Keratinocyte (primary cell): ENCODE data around the gene BCL11B. TPM values are rescaled to one million over a fixed set of nuclear protein-coding genes. Genes with fewer than 3 reads are reported as not detected.

ENCODE experiments used
- DNase-seq: peaks from one replicate; pipeline ENCODE4 v3.0.0-alpha.2; 2011; ENCODE audit warnings: low read depth, missing footprints, low spot score
- FAIRE-seq: peaks from 2 replicates; lab custom pipeline; 2011; peaks lifted over from hg19 to GRCh38; lab: Jason Lieb, UNC
- H2AFZ ChIP-seq: 2 replicates; pipeline ENCODE4 v1.6.0; 2012; ENCODE audit warnings: low read length, control low read depth, inconsistent platforms; ENCODE audit not compliant: control insufficient read depth
- H3K27ac ChIP-seq: 2 replicates; pipeline ENCODE4 v1.5.1; 2011; ENCODE audit warnings: low read length; ENCODE audit not compliant: control insufficient read depth, insufficient read depth
- H3K27me3 ChIP-seq: 3 replicates; pipeline ENCODE4 v1.6.0; 2011; ENCODE audit warnings: low read length; ENCODE audit not compliant: control insufficient read depth, insufficient read depth; ENCODE audit errors: extremely low read depth
- H3K36me3 ChIP-seq, 2 experiments: 2 replicates in 1 of 2; 3 replicates in 1 of 2; pipeline ENCODE4 v1.5.1; 2011; ENCODE audit warnings: low read length in 2 of 2, mild to moderate bottlenecking in 1 of 2; ENCODE audit not compliant: control insufficient read depth in 2 of 2, insufficient read depth in 2 of 2; ENCODE audit errors: extremely low read depth in 1 of 2
- H3K4me1 ChIP-seq: 3 replicates; pipeline ENCODE4 v1.5.1; 2011; ENCODE audit warnings: low read length; ENCODE audit not compliant: control insufficient read depth, insufficient read depth; ENCODE audit errors: extremely low read depth
- H3K4me2 ChIP-seq: 3 replicates; pipeline ENCODE4 v1.6.0; 2011; ENCODE audit warnings: low read depth, low read length; ENCODE audit not compliant: control insufficient read depth, insufficient read depth; ENCODE audit errors: extremely low read depth
- H3K4me3 ChIP-seq, 3 experiments: fragments of 200-600 bp in 1 of 3; sonication (generic) in 1 of 3; 2 replicates in 2 of 3; 3 replicates in 1 of 3; pipeline ENCODE4 v1.5.1; 2011 to 2016; ENCODE audit warnings: low read length in 3 of 3, mild to moderate bottlenecking in 3 of 3, control low read depth in 2 of 3, inconsistent platforms in 1 of 3, low read depth in 1 of 3, mixed read lengths in 1 of 3, mixed run types in 1 of 3, moderate library complexity in 1 of 3; ENCODE audit not compliant: control insufficient read depth in 2 of 3, insufficient read depth in 2 of 3; ENCODE audit errors: extremely low read depth in 1 of 3
- H3K79me2 ChIP-seq: 2 replicates; pipeline ENCODE4 v1.6.0; 2012; ENCODE audit warnings: low read length; ENCODE audit not compliant: control insufficient read depth, insufficient read depth
- H3K9ac ChIP-seq: 3 replicates; pipeline ENCODE4 v1.6.0; 2011; ENCODE audit warnings: low read length; ENCODE audit not compliant: control insufficient read depth, insufficient read depth; ENCODE audit errors: extremely low read depth
- H3K9me1 ChIP-seq: 3 replicates; pipeline ENCODE4 v1.6.0; 2011; ENCODE audit warnings: low read length; ENCODE audit not compliant: control insufficient read depth, insufficient read depth; ENCODE audit errors: extremely low read depth
- H3K9me3 ChIP-seq: 2 replicates; pipeline ENCODE4 v1.5.1; 2012; ENCODE audit warnings: low read depth, low read length; ENCODE audit not compliant: control insufficient read depth
- H4K20me1 ChIP-seq: 3 replicates; pipeline ENCODE4 v1.6.0; 2011; ENCODE audit warnings: low read length; ENCODE audit not compliant: control insufficient read depth, insufficient read depth; ENCODE audit errors: extremely low read depth
- EZH2 ChIP-seq: IDR thresholded peaks from one replicate; pipeline ENCODE4 v1.6.1; 2012; ENCODE audit warnings: inconsistent platforms, mild to moderate bottlenecking, low read length, moderate library complexity
- dilution Hi-C: fragments of 300-500 bp; cut with MboI; formaldehyde crosslinking; loops from one replicate; pipeline ENCODE4 v1.7.0; 2020; ENCODE audit warnings: low sequenced_read_pairs; ENCODE audit not compliant: extremely low pct_ligation_motif_present
- polyA plus RNA-seq, 5 experiments: library from polyadenylated mRNA; depleted of rRNA in 3 of 5; stranded (reverse) in 3 of 5; stranded (forward) in 1 of 5; unstranded in 1 of 5; fragments of >200 nt; gene quantifications; 1 replicate in 1 of 5; 2 replicates in 3 of 5; 3 replicates in 1 of 5; pipeline versions ENCODE4 v1.2.1 to v1.2.3, GENCODE V29; 2011 to 2012; ENCODE audit warnings: missing spikeins in 2 of 5, low read depth in 1 of 5, low replicate concordance in 1 of 5
- TF ChIP-seq, protein P1 (sequence below), 3 experiments: IDR thresholded peaks in 1 of 3; conservative IDR thresholded peaks in 1 of 3; optimal IDR thresholded peaks in 1 of 3; 2 replicates in 2 of 3; 3 replicates in 1 of 3; pipeline versions ENCODE3 to v1.5.1; 2011; ENCODE audit warnings: low read length in 3 of 3, mild to moderate bottlenecking in 3 of 3, moderate library complexity in 2 of 3, control low read depth in 1 of 3, inconsistent platforms in 1 of 3; ENCODE audit not compliant: insufficient read depth in 2 of 3; ENCODE audit errors: extremely low read depth in 1 of 3

BCL11B gene
- polyA plus RNA-seq, 1 donor (not counting 4 experiments of a cell fraction or from before 2014, with no cell fraction given) = 5.2 TPM

DNA sequence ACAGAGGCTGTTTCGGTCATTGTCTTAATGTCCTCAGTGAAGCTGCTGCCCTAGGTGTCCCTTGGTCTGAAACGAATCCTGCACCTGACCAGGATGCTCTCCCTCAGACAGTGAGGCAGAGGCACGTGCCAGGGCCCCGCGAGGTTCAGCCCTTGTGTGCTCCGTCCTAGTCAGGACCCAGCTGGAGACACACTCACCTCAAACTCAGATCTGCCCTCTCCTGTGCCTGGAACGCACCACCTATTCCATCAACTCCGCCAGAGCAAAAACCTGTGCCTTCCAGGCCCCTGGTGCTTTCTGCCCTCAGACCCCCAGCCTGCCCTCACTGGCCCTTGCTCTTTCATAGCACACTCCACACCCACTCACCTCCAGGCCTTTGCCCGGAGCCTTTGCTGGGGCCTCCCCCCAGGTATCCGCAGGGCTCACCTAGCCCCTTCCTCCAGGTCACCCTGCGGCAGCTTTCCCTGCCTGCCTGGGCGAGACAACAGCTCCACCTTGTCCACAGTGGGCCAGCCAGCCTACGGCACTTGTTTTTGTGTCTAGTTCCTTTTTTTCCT is 150.6 kb downstream of the BCL11B start:
- no peak overlapping the region for H3K4me3 ChIP-seq
- DNase-seq (no peak), FAIRE-seq (no peak)
- no peak overlapping the region for H2AFZ ChIP-seq
- no peak for TF ChIP-seq EZH2
- TF ChIP-seq, protein P1, sequence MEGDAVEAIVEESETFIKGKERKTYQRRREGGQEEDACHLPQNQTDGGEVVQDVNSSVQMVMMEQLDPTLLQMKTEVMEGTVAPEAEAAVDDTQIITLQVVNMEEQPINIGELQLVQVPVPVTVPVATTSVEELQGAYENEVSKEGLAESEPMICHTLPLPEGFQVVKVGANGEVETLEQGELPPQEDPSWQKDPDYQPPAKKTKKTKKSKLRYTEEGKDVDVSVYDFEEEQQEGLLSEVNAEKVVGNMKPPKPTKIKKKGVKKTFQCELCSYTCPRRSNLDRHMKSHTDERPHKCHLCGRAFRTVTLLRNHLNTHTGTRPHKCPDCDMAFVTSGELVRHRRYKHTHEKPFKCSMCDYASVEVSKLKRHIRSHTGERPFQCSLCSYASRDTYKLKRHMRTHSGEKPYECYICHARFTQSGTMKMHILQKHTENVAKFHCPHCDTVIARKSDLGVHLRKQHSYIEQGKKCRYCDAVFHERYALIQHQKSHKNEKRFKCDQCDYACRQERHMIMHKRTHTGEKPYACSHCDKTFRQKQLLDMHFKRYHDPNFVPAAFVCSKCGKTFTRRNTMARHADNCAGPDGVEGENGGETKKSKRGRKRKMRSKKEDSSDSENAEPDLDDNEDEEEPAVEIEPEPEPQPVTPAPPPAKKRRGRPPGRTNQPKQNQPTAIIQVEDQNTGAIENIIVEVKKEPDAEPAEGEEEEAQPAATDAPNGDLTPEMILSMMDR (optimal IDR thresholded peaks at IDR 0.05 in 1 of 3, IDR thresholded peaks at IDR 0.05 in 1 of 3, conservative IDR thresholded peaks at IDR 0.05 in 1 of 3; ENCODE audit: extremely low read depth in 1 of 3, insufficient read depth in 2 of 3, low read length in 3 of 3) = no peak
- H4K20me1 ChIP-seq = no peaks in the 10 kb centered on the region
- no peaks in the 10 kb centered on the region for H3K36me3 ChIP-seq
- H3K27me3 ChIP-seq = no peaks in the 10 kb centered on the region
- no peaks in the 10 kb centered on the region for H3K9me3 ChIP-seq
- no peaks in the 10 kb centered on the region for H3K79me2 ChIP-seq
- peaks cover 8% of the 10 kb centered on the region for H3K4me1 ChIP-seq
- H3K4me2 ChIP-seq = no peak overlapping the region
- dilution Hi-C loops = no loop called here
- H3K27ac ChIP-seq = no peak overlapping the region
- H3K9ac ChIP-seq = no peak overlapping the region
- no peaks in the 10 kb centered on the region for H3K9me1 ChIP-seq

DNA sequence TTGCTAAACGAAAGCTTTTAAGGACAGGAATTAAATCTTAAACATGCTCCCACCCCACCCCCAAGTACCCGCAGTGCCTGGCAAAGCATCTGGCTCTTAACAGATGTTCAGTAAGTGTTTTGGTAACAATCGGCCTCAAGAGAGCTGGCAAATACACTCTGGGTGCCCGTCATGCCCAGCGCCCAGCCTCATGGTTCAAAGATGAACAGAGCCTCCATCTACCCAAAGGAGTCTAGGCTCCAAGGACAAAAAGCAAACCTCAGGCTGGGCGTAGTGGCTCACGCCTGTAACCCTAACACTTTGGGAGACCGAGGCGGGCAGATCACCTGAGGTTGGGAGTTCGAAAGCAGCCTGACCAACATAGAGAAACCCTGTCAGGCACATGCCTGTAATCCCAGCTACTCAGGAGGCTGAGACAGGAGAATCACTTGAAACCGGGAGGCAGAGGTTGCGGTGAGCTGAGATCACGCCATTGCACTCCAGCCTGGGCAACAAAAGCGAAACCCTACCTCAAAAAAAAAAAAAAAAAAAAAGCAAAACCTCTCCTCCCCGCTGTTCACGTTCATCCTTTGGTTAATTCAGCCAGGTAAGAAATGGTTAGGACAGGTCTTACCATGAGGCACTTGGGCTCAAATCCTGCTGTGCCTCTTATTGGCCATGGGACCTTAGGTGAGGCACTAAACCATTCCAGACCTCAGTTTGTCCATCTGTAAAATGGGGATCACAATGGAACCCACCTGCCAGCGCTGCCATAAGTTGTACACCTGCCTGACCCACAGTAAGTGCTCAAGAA is 151.3 kb downstream of the BCL11B start:
- Histone ChIP-seq H3K4me2 (no peak overlapping the region), H3K27me3 (no peaks in the 10 kb centered on the region), H3K4me1 (peaks cover 6% of the 10 kb centered on the region), H4K20me1 (no peaks in the 10 kb centered on the region), H3K9ac (no peak overlapping the region), H3K9me1 (no peaks in the 10 kb centered on the region), H3K36me3 (no peaks in the 10 kb centered on the region), H3K79me2 (no peaks in the 10 kb centered on the region), H3K27ac (no peak overlapping the region), H2AFZ (no peak overlapping the region), H3K9me3 (no peaks in the 10 kb centered on the region), H3K4me3 (no peak overlapping the region)
- dilution Hi-C loops = no loop called here
- TF ChIP-seq, protein P1 (optimal IDR thresholded peaks at IDR 0.05 in 1 of 3, IDR thresholded peaks at IDR 0.05 in 1 of 3, conservative IDR thresholded peaks at IDR 0.05 in 1 of 3; ENCODE audit: extremely low read depth in 1 of 3, insufficient read depth in 2 of 3, low read length in 3 of 3) = no peak
- no peak for TF ChIP-seq EZH2
- DNase-seq (no peak), FAIRE-seq (no peak)
